Naive B cell (primary cell): Measurements from ENCODE around the gene CELF5. TPM values are rescaled to one million over a fixed set of nuclear protein-coding genes. Genes with fewer than 3 reads are reported as not detected.

Source experiments
- ATAC-seq, 2 donors: fragments of 150-1000 bp; cut with Tn5 transposase; 2 replicates each; pipeline ENCODE4 v1.10.0; 2021; ENCODE audit warnings: low read depth in 2 of 2, mild to moderate bottlenecking in 2 of 2, moderate library complexity in 2 of 2
- DNase-seq: peaks from one replicate; pipeline ENCODE4 v3.0.0; 2022
- H3K27ac Mint-ChIP-seq, 6 donors: one replicate each; pipeline ENCODE4 v1.8.0; 2020 to 2022; ENCODE audit warnings: mild to moderate bottlenecking in 6 of 6, mixed read lengths in 6 of 6, moderate library complexity in 5 of 6, inconsistent platforms in 2 of 6
- H3K27me3 Mint-ChIP-seq, 3 donors: one replicate each; pipeline ENCODE4 v1.8.0; 2021 to 2022; ENCODE audit warnings: mixed read lengths in 3 of 3, mild to moderate bottlenecking in 1 of 3
- H3K36me3 Mint-ChIP-seq, 2 donors: one replicate each; pipeline ENCODE4 v1.8.0; 2020 to 2022; ENCODE audit warnings: mixed read lengths in 2 of 2, inconsistent platforms in 1 of 2, mild to moderate bottlenecking in 1 of 2
- H3K4me1 Mint-ChIP-seq, 3 donors: one replicate each; pipeline ENCODE4 v1.8.0; 2020 to 2022; ENCODE audit warnings: mixed read lengths in 3 of 3, inconsistent platforms in 1 of 3, mild to moderate bottlenecking in 1 of 3, moderate library complexity in 1 of 3
- H3K4me3 Mint-ChIP-seq, 8 donors: one replicate each; pipeline ENCODE4 v1.8.0; 2020 to 2022; ENCODE audit warnings: mild to moderate bottlenecking in 8 of 8, mixed read lengths in 8 of 8, moderate library complexity in 8 of 8, inconsistent platforms in 2 of 8
- H3K9me3 Mint-ChIP-seq, 7 donors: one replicate each; pipeline ENCODE4 v1.8.0; 2020 to 2022; ENCODE audit warnings: mixed read lengths in 7 of 7, mild to moderate bottlenecking in 5 of 7, inconsistent platforms in 2 of 7, moderate library complexity in 1 of 7
- polyA plus RNA-seq, 6 donors: library from polyadenylated mRNA; unstranded; fragments of 300-500 nt; fragmentation: Illumina TruSeq; gene quantifications; one replicate each; pipeline ENCODE4 v1.2.3, GENCODE V29; 2021; ENCODE audit warnings: low read depth in 6 of 6

The CELF5 gene
- polyA plus RNA-seq, 6 donors from 2014 or later, result not detected

GRCh38 chr19:3269916-3270671, 45.6 kb downstream of the CELF5 start:
- H3K4me1 Mint-ChIP-seq, result peaks cover 4 to 14% (median 10%) of the 10 kb centered on the region in 3 donors
- ATAC-seq (no peak), DNase-seq (no peak)
- peaks cover 48 to 90% (median 81%) of the 10 kb centered on the region in 3 donors for H3K27me3 Mint-ChIP-seq
- H3K27ac Mint-ChIP-seq, result no peak overlapping the region
- peaks cover 0 to 9% of the 10 kb centered on the region in 2 donors for H3K36me3 Mint-ChIP-seq
- peaks cover 0 to 6% (median 4%) of the 10 kb centered on the region in 7 donors for H3K9me3 Mint-ChIP-seq
- H3K4me3 Mint-ChIP-seq, result no peak overlapping the region

- Mint-ChIP-seq H3K4me3 (no peak overlapping the region), H3K4me1 (peaks cover 9 to 18% (median 15%) of the 10 kb centered on the region in 3 donors), H3K27ac (no peak overlapping the region), H3K36me3 (peaks cover 0 to 9% of the 10 kb centered on the region in 2 donors), H3K9me3 (peaks cover 0 to 6% (median 4%) of the 10 kb centered on the region in 7 donors), H3K27me3 (peaks cover 48 to 87% (median 87%) of the 10 kb centered on the region in 3 donors)
- ATAC-seq (no peak), DNase-seq (no peak)
Measured at GRCh38 chr19:3270902-3271301, 46.4 kb downstream of the CELF5 start.

GRCh38 chr19:3272401-3272931, 48.0 kb downstream of the CELF5 start:
- H3K27ac Mint-ChIP-seq, result no peak overlapping the region
- peaks cover 0 to 9% of the 10 kb centered on the region in 2 donors for H3K36me3 Mint-ChIP-seq
- DNase-seq, result no peak
- ATAC-seq, result no peak
- peaks cover 51 to 80% (median 78%) of the 10 kb centered on the region in 3 donors for H3K27me3 Mint-ChIP-seq
- H3K4me3 Mint-ChIP-seq, result no peak overlapping the region
- H3K9me3 Mint-ChIP-seq, result peaks cover 0 to 8% (median 6%) of the 10 kb centered on the region in 7 donors
- peaks cover 9 to 20% (median 15%) of the 10 kb centered on the region in 3 donors for H3K4me1 Mint-ChIP-seq

GRCh38 chr19:3272952-3273351, 48.5 kb downstream of the CELF5 start:
- H3K27ac Mint-ChIP-seq, result no peak overlapping the region
- peaks cover 48 to 75% (median 74%) of the 10 kb centered on the region in 3 donors for H3K27me3 Mint-ChIP-seq
- DNase-seq, result no peak

GRCh38 chr19:3274245-3274941, 49.9 kb downstream of the CELF5 start:
- peaks cover 55 to 75% (median 74%) of the 10 kb centered on the region in 3 donors for H3K27me3 Mint-ChIP-seq
- peaks cover 0 to 8% of the 10 kb centered on the region in 2 donors for H3K36me3 Mint-ChIP-seq
- DNase-seq, result no peak

More at GRCh38 chr19:3272952-3273351, 48.5 kb downstream of the CELF5 start:
- peaks cover 0 to 9% of the 10 kb centered on the region in 2 donors for H3K36me3 Mint-ChIP-seq
- H3K9me3 Mint-ChIP-seq, result peaks cover 0 to 8% (median 6%) of the 10 kb centered on the region in 7 donors
- no peak for ATAC-seq
- no peak overlapping the region for H3K4me3 Mint-ChIP-seq
- peaks cover 9 to 20% (median 15%) of the 10 kb centered on the region in 3 donors for H3K4me1 Mint-ChIP-seq

DNA sequence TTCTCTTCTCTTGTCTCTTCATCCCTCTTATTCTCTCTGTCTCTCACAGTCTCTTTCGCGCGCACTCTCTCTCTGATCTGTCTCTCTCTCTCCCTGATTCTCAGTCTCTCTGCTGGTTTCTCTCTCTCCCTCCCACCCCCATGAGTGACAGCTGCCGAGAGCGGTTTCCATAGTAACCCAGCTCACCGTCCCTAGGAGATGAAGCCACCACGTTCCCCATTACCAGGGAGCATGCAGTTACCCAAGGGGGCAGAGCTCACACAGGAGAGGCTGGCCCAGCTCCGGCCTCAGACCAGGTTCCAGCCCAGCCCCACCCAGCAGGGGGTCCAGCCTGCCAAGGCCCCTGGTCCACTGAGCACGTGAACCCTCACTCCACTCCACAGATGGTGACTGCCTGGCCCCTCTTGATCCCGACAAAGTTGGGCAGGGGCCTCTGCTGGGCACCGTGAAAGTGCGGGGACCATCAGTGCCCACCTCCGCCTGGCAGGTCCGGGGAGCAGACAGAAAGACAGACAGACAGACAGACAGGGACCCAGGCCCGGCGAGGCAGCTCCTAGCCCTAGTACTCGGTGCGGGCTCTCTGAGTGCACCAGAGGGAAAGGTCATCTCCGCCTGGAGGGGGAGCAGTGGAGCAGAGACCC, 50.6 kb downstream of the CELF5 start:
- peak; percentile 30 to 42 for ATAC-seq
- Mint-ChIP-seq H3K27ac (peak overlapping the region in 2 of 6 donors; percentile 37 to 85), H3K9me3 (peaks cover 0 to 7% (median 6%) of the 10 kb centered on the region in 7 donors), H3K36me3 (peaks cover 0 to 2% of the 10 kb centered on the region in 2 donors), H3K27me3 (peaks cover 48 to 70% (median 68%) of the 10 kb centered on the region in 3 donors), H3K4me1 (peaks cover 9 to 16% (median 13%) of the 10 kb centered on the region in 3 donors), H3K4me3 (peak overlapping the region; percentile 27 to 91 (median 83))
- no peak for DNase-seq

More at GRCh38 chr19:3274245-3274941, 49.9 kb downstream of the CELF5 start:
- Mint-ChIP-seq H3K27ac (peak overlapping the region in 1 of 6 donors; percentile 58), H3K9me3 (peaks cover 0 to 7% (median 6%) of the 10 kb centered on the region in 7 donors), H3K4me1 (peaks cover 9 to 17% (median 15%) of the 10 kb centered on the region in 3 donors), H3K4me3 (peak overlapping the region in 7 of 8 donors; percentile 52 to 91 (median 79))
- no peak for ATAC-seq

DNA sequence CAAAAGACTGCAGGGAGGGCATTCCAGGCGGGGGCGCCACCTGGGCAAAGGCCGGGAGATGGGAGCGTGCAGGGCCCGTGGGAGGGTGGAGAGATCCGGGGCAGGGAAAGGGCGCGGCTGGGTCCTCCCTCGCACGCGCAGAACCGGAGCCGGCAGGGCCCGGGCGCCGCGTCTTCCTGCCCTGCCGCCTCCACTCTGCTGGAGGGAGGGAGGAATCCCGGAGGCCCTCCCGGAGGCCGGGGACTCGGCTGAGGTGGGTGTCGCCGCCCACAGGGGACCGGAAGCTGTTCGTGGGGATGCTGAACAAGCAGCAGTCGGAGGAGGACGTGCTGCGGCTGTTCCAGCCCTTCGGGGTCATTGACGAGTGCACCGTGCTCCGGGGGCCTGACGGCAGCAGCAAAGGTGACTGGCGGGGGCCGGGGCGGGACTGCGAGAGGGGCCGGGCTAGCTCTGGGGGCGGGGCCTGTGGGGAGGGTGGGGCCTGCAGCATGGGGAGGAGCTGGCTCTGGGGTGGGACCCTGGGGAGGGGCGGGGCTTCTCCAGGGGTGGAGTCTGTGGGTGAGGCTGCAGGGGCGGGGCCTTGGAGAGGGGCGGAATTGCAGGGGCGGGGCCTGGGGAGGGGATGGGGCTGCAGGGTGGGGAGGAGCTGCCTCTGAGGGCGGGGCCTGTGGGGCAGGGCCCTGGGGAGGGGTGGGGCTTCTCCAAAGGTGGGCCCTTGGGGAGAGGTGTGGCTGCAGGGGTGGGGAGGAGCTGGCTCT, 51.3 kb downstream of the CELF5 start:
- H3K9me3 Mint-ChIP-seq, result peaks cover 0 to 7% (median 6%) of the 10 kb centered on the region in 7 donors
- H3K27me3 Mint-ChIP-seq, result peaks cover 48 to 67% (median 63%) of the 10 kb centered on the region in 3 donors
- peak; percentile 38 for DNase-seq
- no peaks in the 10 kb centered on the region for H3K36me3 Mint-ChIP-seq
- peaks cover 9 to 15% (median 10%) of the 10 kb centered on the region in 3 donors for H3K4me1 Mint-ChIP-seq
- peak overlapping the region; percentile 41 to 91 (median 83) for H3K4me3 Mint-ChIP-seq
- H3K27ac Mint-ChIP-seq, result peak overlapping the region in 2 of 6 donors; percentile 37 to 85
- ATAC-seq, result peak; percentile 71 to 74

DNA sequence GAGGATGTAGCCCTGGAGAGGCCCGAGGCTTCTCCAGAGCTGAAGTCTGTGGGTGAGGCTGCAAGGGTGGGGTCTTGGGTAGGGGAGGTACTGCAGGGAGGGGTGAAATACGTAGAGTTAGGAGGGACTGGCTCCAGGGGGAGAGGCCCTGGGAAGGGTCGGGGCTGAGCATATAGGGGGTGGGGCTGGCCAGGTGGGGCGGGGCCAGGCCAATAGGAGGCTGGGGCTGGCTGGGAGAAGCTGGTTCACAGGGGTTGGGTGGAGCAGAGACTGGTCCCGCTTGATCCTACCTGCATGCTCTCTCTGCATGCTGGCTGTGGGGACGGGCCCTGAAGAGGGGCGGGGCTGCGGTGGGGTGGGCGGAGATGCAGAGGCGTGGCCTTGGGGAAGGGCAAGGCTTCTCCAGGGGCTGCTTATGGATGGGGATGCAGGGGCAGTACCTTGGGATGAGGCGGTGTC, 51.9 kb downstream of the CELF5 start:
- Mint-ChIP-seq H3K27me3 (peaks cover 50 to 69% (median 64%) of the 10 kb centered on the region in 3 donors), H3K4me1 (peaks cover 9 to 15% (median 10%) of the 10 kb centered on the region in 3 donors), H3K9me3 (peaks cover 0 to 7% (median 6%) of the 10 kb centered on the region in 7 donors), H3K36me3 (no peaks in the 10 kb centered on the region), H3K27ac (no peak overlapping the region), H3K4me3 (peak overlapping the region; percentile 13 to 86 (median 42))
- ATAC-seq (peak; percentile 10 to 17), DNase-seq (no peak)

DNA sequence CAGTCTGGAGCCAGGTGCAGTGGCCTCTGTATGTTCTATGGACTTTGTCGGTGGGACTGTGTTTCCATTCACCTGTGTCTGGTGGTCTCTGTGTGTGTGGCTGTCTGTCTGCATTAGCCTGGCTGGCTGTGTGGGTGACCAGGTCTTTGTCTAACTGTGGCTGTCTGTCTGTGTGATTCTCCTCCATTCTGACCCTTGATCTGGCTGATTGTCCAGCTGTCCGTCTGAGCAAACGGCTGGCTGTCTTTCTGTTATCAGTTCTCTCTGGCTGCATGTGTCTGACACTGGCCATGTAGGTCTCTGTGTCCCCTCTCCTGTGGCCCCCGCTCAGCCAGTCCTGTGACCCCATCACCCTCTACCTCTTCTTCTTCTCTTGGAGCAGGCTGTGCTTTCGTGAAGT, 53.2 kb downstream of the CELF5 start:
- Mint-ChIP-seq H3K9me3 (peaks cover 0 to 7% (median 2%) of the 10 kb centered on the region in 7 donors), H3K36me3 (no peaks in the 10 kb centered on the region), H3K27ac (peak overlapping the region in 1 of 6 donors; percentile 38), H3K27me3 (peaks cover 45 to 69% (median 64%) of the 10 kb centered on the region in 3 donors), H3K4me1 (peaks cover 9 to 15% (median 12%) of the 10 kb centered on the region in 3 donors), H3K4me3 (peak overlapping the region in 2 of 8 donors; percentile 14 to 46)
- ATAC-seq (no peak), DNase-seq (no peak)

DNA sequence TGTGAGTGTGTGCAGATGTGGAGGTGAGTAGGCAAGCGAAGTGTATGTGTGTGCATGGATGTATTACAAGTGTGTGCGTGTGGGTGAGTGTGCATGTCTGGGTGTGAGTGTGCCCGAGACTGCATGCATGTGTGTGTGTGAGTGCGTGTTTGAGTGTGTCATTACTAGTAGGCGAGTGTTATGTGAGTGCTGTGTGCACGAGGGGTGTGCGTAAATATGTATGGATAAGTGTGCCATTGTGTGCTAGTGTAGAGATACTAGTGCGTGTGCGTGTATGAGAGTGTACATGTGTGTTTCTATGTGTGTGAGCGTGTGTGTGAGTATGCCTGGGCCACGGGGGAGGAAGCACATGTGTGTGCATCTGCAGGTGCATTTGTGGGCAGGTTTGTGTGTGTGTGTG, 53.8 kb downstream of the CELF5 start:
- Mint-ChIP-seq H3K4me3 (no peak overlapping the region), H3K27ac (no peak overlapping the region), H3K36me3 (no peaks in the 10 kb centered on the region), H3K4me1 (peaks cover 9 to 15% (median 12%) of the 10 kb centered on the region in 3 donors), H3K27me3 (peaks cover 40 to 63% (median 60%) of the 10 kb centered on the region in 3 donors), H3K9me3 (peaks cover 0 to 7% (median 0%) of the 10 kb centered on the region in 7 donors)
- no peak for ATAC-seq
- no peak for DNase-seq

DNA sequence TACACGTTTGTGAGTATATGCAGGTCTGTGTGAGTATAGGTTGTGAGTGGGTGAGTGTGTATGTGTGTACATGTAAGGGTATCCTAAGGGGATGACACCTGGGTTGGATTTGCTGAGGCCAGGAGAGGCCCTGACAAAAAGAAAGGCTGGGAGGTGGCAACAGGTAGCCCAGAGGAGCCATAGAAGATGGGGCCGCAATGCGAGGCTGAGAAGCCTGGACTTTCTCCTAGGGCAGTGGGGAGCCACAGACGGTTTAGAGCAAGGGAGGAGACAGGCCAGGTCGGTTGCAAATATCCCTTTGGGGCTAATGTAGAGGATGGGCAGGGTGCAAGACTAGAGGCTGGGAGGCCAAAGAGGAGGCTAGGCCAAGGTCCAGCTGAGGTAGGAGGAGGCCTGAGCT, 54.3 kb downstream of the CELF5 start:
- H3K4me3 Mint-ChIP-seq, result no peak overlapping the region
- no peak for ATAC-seq
- no peak overlapping the region for H3K27ac Mint-ChIP-seq
- peaks cover 36 to 63% (median 55%) of the 10 kb centered on the region in 3 donors for H3K27me3 Mint-ChIP-seq
- peaks cover 0 to 7% (median 0%) of the 10 kb centered on the region in 7 donors for H3K9me3 Mint-ChIP-seq
- H3K4me1 Mint-ChIP-seq, result peaks cover 9 to 15% (median 12%) of the 10 kb centered on the region in 3 donors
- no peak for DNase-seq
- no peaks in the 10 kb centered on the region for H3K36me3 Mint-ChIP-seq

- Mint-ChIP-seq H3K27ac (peak overlapping the region in 1 of 6 donors; percentile 76), H3K4me3 (no peak overlapping the region), H3K36me3 (no peaks in the 10 kb centered on the region)
Measured at GRCh38 chr19:3279306-3279705, 54.8 kb downstream of the CELF5 start.

More at GRCh38 chr19:3279306-3279705, 54.8 kb downstream of the CELF5 start:
- Mint-ChIP-seq H3K27me3 (peaks cover 31 to 63% (median 54%) of the 10 kb centered on the region in 3 donors), H3K9me3 (peaks cover 0 to 4% (median 0%) of the 10 kb centered on the region in 7 donors), H3K4me1 (peaks cover 13 to 16% (median 15%) of the 10 kb centered on the region in 3 donors)
- no peak for ATAC-seq
- no peak for DNase-seq
